Fibroblast of mammary gland (primary cell): ENCODE measurements around the gene MED29.

Source experiments
- DNase-seq: peaks from one replicate; pipeline ENCODE4 v3.0.0-alpha.2; 2010; ENCODE audit warnings: low read depth
- H3K4me3 ChIP-seq: 2 replicates; pipeline ENCODE4 v1.5.1; 2011; ENCODE audit warnings: low read depth, mild to moderate bottlenecking, low read length, moderate library complexity; ENCODE audit not compliant: control insufficient read depth
- TF ChIP-seq, protein P1 (sequence below): conservative IDR thresholded peaks from 2 replicates; pipeline ENCODE4 v1.5.1; 2011; ENCODE audit warnings: low read depth, low read length, inconsistent platforms; ENCODE audit not compliant: control insufficient read depth, insufficient read depth

The MED29 gene

DNA sequence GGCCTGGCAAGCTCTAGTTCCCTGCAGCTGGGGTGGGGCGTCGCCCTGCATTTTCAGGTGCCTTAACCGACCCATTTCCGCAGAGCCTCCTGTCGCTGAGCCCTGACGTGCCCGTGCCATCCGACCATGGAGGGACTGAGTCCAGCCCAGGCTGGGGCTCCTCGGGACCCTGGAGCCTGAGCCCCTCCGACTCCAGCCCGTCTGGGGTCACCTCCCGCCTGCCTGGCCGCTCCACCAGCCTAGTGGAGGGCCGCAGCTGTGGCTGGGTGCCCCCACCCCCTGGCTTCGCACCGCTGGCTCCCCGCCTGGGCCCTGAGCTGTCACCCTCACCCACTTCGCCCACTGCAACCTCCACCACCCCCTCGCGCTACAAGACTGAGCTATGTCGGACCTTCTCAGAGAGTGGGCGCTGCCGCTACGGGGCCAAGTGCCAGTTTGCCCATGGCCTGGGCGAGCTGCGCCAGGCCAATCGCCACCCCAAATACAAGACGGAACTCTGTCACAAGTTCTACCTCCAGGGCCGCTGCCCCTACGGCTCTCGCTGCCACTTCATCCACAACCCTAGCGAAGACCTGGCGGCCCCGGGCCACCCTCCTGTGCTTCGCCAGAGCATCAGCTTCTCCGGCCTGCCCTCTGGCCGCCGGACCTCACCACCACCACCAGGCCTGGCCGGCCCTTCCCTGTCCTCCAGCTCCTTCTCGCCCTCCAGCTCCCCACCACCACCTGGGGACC, 16.6 kb downstream of the MED29 start:
- TF ChIP-seq, protein P1, sequence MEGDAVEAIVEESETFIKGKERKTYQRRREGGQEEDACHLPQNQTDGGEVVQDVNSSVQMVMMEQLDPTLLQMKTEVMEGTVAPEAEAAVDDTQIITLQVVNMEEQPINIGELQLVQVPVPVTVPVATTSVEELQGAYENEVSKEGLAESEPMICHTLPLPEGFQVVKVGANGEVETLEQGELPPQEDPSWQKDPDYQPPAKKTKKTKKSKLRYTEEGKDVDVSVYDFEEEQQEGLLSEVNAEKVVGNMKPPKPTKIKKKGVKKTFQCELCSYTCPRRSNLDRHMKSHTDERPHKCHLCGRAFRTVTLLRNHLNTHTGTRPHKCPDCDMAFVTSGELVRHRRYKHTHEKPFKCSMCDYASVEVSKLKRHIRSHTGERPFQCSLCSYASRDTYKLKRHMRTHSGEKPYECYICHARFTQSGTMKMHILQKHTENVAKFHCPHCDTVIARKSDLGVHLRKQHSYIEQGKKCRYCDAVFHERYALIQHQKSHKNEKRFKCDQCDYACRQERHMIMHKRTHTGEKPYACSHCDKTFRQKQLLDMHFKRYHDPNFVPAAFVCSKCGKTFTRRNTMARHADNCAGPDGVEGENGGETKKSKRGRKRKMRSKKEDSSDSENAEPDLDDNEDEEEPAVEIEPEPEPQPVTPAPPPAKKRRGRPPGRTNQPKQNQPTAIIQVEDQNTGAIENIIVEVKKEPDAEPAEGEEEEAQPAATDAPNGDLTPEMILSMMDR = no peak
- peak overlapping the region; percentile 97 for H3K4me3 ChIP-seq
- peak; percentile 22 for DNase-seq

DNA sequence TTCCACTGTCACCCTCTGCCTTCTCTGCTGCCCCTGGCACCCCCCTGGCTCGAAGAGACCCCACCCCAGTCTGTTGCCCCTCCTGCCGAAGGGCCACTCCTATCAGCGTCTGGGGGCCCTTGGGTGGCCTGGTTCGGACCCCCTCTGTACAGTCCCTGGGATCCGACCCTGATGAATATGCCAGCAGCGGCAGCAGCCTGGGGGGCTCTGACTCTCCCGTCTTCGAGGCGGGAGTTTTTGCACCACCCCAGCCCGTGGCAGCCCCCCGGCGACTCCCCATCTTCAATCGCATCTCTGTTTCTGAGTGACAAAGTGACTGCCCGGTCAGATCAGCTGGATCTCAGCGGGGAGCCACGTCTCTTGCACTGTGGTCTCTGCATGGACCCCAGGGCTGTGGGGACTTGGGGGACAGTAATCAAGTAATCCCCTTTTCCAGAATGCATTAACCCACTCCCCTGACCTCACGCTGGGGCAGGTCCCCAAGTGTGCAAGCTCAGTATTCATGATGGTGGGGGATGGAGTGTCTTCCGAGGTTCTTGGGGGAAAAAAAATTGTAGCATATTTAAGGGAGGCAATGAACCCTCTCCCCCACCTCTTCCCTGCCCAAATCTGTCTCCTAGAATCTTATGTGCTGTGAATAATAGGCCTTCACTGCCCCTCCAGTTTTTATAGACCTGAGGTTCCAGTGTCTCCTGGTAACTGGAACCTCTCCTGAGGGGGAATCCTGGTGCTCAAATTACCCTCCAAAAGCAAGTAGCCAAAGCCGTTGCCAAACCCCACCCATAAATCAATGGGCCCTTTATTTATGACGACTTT, 17.4 kb downstream of the MED29 start:
- peak overlapping the region; percentile 97 for H3K4me3 ChIP-seq
- DNase-seq = peak; percentile 69
- TF ChIP-seq, protein P1 = no peak

DNA sequence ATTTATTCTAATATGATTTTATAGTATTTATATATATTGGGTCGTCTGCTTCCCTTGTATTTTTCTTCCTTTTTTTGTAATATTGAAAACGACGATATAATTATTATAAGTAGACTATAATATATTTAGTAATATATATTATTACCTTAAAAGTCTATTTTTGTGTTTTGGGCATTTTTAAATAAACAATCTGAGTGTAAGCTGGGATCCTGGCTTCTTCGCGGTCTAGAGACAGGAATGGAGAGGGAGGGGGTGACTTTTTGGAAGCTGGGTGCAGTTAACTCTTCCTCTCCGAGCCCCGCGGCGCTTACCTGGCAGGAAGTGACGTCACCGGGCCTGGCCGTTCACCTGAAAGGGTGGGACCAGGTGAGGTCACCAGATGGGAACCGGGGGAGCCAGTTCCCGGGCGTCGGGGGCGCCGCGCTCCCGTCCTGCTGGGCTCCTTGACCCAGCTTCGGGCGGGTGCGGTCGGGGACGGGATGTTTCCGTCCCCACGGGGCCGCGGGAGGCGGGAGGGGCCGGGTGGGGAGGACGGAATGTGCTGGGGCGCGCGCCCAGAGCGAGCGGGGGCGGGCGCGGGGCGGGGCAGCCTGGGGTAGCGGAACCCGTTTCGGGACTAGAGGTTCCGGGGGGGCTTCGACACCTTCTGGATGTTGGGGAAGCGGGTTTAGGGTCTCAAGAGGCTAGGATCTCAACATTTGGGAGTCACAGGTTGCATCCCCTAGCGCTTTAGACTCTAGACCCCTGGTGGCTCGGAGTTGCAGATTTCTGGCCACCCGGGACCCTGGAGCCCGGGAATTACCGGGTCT, 18.2 kb downstream of the MED29 start:
- DNase-seq = peak; percentile 73
- TF ChIP-seq, protein P1 = no peak
- peak overlapping the region; percentile 97 for H3K4me3 ChIP-seq

DNA sequence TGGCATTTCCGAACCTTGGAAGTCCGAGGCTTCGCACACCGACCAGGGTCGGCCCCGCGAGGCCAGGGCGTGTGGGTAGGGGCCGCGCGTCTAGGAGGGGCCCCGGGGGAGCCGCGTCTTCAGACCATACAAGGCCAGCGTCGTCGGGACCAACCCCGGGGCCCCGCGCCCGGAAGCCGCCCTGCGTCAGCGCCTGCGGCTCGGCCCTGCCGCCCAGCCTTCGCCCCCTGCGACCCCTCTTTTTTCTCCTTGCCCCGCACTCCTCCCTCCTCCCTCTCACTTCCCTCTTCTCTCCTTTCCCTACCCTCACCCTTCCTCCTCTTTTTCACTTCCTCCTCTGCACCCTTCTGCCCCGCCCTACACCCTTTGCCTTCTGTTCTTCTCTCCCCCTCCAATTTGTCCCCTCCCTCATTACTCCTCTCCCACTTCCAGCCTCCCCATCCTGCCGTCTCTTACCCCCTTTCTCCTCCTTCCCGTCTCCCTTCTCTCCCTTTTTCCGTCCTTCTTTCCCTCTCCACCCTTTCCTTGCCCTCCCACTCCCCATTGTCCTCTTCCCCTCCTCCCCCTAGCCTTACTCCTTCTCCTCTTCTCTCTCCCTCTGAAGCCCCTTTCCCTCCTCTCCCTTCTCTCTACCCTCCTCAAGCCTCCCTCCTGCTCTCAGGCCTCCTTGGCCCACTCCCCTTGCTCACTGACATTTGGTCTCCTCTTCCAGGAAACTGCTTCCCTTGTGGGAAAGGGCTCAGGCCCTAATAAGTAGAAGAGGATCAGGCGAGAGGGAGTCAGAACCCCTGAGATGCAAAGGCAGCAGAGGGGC, 19.0 kb downstream of the MED29 start:
- peak overlapping the region; percentile 97 for H3K4me3 ChIP-seq
- TF ChIP-seq, protein P1 = no peak
- DNase-seq = no peak

DNA sequence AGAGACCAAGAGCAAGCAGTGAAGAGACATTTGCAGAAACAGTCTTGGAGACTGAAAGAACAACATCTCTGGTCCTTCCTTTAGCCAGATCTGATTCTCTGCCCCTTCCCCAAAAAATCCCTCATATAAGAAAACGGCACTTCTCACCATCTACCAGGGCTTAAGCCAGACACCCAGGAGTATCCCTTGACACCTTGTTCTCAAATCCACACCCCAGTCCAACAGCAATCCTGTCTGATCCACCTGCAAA, 19.6 kb downstream of the MED29 start:
- H3K4me3 ChIP-seq = no peak overlapping the region
- TF ChIP-seq, protein P1 = no peak
- no peak for DNase-seq
